RWPE2 (cell line): Measurements from ENCODE around the gene ALS2CL.
A peak's percentile ranks its signal among the peaks of the same experiment; 100 is the strongest.

Experiments used
- ATAC-seq: fragments of 200-7000 bp; cut with Tn5 transposase; 3 replicates; pipeline ENCODE4 v1.9.1; 2021; ENCODE audit warnings: low read depth
- DNase-seq: peaks from one replicate; pipeline ENCODE4 v3.0.0-alpha.2; 2020; ENCODE audit warnings: low spot score
- H3K27ac ChIP-seq: fragments of 450-650 bp; 2 replicates; pipeline ENCODE4 v1.5.1; 2017; ENCODE audit warnings: mild to moderate bottlenecking; ENCODE audit not compliant: poor library complexity, severe bottlenecking
- H3K27me3 ChIP-seq: fragments of 250-450 bp; sonication (Bioruptor Pico); 2 replicates; pipeline ENCODE4 v1.5.1; 2021; ENCODE audit warnings: mild to moderate bottlenecking, moderate library complexity; ENCODE audit not compliant: insufficient read depth, poor library complexity, severe bottlenecking
- H3K36me3 ChIP-seq: fragments of 250-450 bp; sonication (Bioruptor Pico); 2 replicates; pipeline ENCODE4 v1.5.1; 2020; ENCODE audit warnings: low read depth, mild to moderate bottlenecking, moderate library complexity
- H3K4me1 ChIP-seq: fragments of 250-450 bp; sonication (Bioruptor Pico); 2 replicates; pipeline ENCODE4 v1.5.1; 2021; ENCODE audit warnings: mild to moderate bottlenecking, moderate library complexity; ENCODE audit not compliant: insufficient read depth, poor library complexity, severe bottlenecking
- H3K4me3 ChIP-seq: fragments of 250-450 bp; sonication (Bioruptor Pico); 2 replicates; pipeline ENCODE4 v1.5.1; 2021; ENCODE audit warnings: mild to moderate bottlenecking, moderate library complexity; ENCODE audit not compliant: severe bottlenecking
- H3K9me3 ChIP-seq: fragments of 250-450 bp; sonication (Bioruptor Pico); 2 replicates; pipeline ENCODE4 v1.5.1; 2021; ENCODE audit warnings: mild to moderate bottlenecking, moderate library complexity; ENCODE audit not compliant: severe bottlenecking
- TF ChIP-seq, protein P1 (sequence below): fragments of 450-650 bp; IDR thresholded peaks from one replicate; pipeline ENCODE4 v1.5.1; 2017; ENCODE audit warnings: mild to moderate bottlenecking, moderate library complexity; ENCODE audit not compliant: poor library complexity, severe bottlenecking

The ALS2CL gene

DNA sequence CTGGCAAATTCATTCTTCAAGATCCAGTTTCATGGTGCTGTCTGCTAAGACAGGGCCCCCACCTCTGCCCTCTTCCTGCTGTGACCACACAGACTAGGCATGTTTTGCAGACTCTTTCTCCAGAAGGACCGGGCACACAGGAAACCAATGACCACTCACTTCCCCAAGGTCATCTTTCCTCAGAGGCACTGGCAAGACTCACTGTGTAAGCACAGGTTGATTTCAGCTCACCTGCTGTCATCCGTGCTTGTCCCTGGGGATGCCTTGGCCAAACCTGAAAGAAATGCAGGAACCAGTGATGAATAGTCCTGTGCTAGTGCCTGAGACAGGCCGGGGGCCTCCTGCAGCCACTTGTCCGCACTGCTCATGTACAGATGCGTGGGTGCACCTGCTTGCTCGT lies 33.5 kb downstream of the ALS2CL start:
- DNase-seq (no peak), ATAC-seq (no peak)
- Histone ChIP-seq H3K4me3 (no peak overlapping the region), H3K27ac (no peak overlapping the region), H3K4me1 (peaks cover 16% of the 10 kb centered on the region), H3K27me3 (no peaks in the 10 kb centered on the region), H3K9me3 (no peaks in the 10 kb centered on the region), H3K36me3 (no peaks in the 10 kb centered on the region)
- TF ChIP-seq, protein P1, sequence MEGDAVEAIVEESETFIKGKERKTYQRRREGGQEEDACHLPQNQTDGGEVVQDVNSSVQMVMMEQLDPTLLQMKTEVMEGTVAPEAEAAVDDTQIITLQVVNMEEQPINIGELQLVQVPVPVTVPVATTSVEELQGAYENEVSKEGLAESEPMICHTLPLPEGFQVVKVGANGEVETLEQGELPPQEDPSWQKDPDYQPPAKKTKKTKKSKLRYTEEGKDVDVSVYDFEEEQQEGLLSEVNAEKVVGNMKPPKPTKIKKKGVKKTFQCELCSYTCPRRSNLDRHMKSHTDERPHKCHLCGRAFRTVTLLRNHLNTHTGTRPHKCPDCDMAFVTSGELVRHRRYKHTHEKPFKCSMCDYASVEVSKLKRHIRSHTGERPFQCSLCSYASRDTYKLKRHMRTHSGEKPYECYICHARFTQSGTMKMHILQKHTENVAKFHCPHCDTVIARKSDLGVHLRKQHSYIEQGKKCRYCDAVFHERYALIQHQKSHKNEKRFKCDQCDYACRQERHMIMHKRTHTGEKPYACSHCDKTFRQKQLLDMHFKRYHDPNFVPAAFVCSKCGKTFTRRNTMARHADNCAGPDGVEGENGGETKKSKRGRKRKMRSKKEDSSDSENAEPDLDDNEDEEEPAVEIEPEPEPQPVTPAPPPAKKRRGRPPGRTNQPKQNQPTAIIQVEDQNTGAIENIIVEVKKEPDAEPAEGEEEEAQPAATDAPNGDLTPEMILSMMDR = no peak

DNA sequence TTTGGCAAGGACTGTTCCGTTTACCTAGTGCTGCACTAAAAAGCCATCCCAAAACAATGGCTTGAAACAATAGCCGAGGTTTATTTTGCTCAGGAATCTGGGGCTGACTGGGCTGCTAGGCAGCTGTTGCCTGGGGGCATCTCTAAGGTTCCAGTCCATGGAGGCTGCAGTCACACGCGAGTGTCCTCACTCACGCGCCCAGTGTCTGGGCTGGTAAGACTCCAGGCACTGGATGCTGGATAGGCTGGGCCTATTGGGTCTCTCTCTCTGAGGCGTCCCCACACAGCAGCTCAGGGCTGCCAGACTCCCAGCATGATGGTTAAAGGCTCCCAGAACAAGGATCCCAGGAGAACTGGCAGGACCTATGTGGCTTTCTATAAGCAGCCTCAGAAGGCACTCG lies 34.2 kb downstream of the ALS2CL start:
- no peaks in the 10 kb centered on the region for H3K36me3 ChIP-seq
- H3K27ac ChIP-seq = no peak overlapping the region
- H3K4me1 ChIP-seq = peaks cover 16% of the 10 kb centered on the region
- H3K27me3 ChIP-seq = no peaks in the 10 kb centered on the region
- TF ChIP-seq, protein P1 = no peak
- ATAC-seq (no peak), DNase-seq (no peak)
- no peak overlapping the region for H3K4me3 ChIP-seq
- no peaks in the 10 kb centered on the region for H3K9me3 ChIP-seq

DNA sequence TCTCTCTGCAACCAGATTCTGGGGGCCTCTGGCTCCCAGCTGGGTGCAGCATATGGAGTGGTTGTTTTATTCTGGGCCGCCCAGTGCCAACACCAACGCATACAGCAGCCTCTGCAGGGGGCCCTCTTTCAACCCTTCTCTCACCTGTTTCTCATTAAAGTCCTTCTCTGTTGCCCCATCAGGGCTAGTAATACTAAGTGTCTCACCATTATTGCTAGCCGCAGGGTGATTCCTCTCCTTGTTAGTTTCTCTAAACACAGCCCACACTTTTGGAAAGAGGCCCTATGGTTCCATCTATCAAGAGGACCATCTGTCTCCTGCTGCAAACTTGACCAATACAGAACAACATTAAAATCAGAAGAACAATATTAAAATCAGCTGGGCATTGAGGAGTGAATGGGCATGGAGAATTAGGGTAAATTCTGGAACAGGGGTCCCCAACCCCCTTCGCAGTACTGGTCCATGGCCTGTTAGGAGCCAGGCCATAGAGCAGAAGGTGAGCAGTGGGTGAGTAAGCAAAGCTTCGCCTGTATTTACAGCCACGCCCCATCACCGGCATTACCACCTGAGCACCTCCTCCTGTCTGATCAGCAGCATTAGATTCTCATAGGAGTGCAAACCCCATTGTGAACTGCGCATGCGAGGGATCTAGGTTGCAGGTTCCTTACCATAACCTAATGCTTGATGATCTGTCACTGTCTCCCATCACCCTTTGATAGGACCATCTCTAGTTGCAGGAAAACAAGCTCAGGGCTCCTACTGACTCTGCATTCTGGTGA lies 36.5 kb downstream of the ALS2CL start:
- DNase-seq (peak; percentile 55), ATAC-seq (peak; percentile 68)
- no peaks in the 10 kb centered on the region for H3K27me3 ChIP-seq
- peaks cover 16% of the 10 kb centered on the region for H3K4me1 ChIP-seq
- H3K36me3 ChIP-seq = no peaks in the 10 kb centered on the region
- H3K27ac ChIP-seq = no peak overlapping the region
- TF ChIP-seq, protein P1 = no peak
- H3K9me3 ChIP-seq = no peaks in the 10 kb centered on the region
- H3K4me3 ChIP-seq = no peak overlapping the region

DNA sequence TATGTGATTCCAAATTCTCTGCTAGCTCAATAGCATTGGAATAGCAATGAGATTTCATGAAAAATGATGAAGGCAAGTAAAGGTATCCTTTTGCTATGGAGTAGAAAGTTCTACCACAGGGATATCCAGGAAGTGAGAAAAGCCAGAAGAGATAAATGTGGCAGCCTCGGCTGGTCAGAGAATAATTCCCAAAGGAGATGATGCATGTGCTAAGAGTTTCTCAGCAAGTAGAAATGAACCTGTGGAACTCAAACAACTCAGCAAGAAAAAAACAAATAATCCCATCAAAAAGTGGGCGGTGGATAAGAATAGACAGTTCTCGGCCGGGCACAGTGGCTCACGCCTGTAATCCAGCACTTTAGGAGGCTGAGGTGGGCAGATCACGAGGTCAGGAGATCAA lies 38.2 kb downstream of the ALS2CL start:
- peaks cover 5% of the 10 kb centered on the region for H3K4me1 ChIP-seq
- no peak for ATAC-seq
- no peak for DNase-seq
- H3K4me3 ChIP-seq = no peak overlapping the region
- H3K9me3 ChIP-seq = no peaks in the 10 kb centered on the region
- H3K27ac ChIP-seq = no peak overlapping the region
- no peaks in the 10 kb centered on the region for H3K36me3 ChIP-seq
- TF ChIP-seq, protein P1 = no peak
- no peaks in the 10 kb centered on the region for H3K27me3 ChIP-seq

DNA sequence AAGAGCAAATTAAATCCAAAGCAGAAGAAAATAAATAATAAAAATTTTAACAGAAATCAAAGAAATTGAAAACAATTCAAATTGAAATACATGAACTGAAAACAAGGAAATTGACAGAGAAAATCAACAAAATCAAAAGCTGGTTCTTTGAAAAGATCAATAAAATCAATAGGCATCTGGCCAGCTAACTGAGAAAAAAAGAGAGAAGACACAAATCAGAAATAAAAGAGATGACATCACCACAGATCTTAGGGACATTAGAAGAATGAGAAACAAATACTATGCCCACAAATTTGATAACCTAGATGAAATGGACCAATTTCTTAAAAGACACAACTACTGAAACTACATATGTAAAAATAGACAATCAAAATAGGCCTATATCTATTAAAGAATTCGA lies 42.4 kb downstream of the ALS2CL start:
- Histone ChIP-seq H3K27ac (no peak overlapping the region), H3K4me1 (no peaks in the 10 kb centered on the region), H3K4me3 (no peak overlapping the region), H3K36me3 (no peaks in the 10 kb centered on the region), H3K27me3 (no peaks in the 10 kb centered on the region), H3K9me3 (no peaks in the 10 kb centered on the region)
- no peak for DNase-seq
- TF ChIP-seq, protein P1 = no peak
- ATAC-seq = no peak
